Limb (tissue), 2 donors: Measurements from ENCODE around the gene PCBP3.

Experiments used
- DNase-seq, 2 donors: peaks; one replicate each; pipeline ENCODE4 v3.0.0-alpha.2; 2016; ENCODE audit errors: extremely low spot score in 2 of 2

Gene PCBP3

DNA sequence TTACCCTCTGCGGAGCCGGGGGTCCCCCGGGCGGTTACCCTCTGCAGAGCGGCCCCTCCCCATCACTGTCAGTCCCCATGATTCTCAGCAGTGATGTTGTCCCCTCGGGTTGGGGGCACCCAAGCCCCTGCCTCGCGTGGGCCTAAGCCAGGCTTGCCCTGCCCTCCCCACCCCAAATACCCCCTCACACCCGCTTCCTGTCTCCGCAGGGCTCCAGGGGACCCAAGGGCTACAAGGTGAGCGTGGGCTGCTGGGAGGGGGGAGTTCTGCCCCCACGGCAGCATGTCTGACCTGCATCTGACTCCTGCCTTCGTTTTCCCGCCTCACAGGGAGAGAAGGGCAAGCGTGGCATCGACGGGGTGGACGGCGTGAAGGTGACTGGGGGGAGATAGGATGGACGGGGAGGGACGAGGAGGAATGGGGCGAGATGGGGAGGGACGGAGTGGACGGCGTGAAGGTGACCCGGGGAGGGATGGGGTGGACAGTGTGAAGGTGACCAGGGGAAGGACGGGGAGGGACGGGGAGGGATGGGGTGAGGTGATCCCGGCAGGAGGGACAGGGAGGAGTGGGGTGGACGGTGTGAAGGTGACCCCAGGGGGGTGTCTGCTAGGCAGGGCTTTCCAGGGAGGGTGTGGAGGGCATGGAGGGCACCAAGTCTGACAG is 346.7 kb downstream of the PCBP3 start:
- DNase-seq = no peak

DNA sequence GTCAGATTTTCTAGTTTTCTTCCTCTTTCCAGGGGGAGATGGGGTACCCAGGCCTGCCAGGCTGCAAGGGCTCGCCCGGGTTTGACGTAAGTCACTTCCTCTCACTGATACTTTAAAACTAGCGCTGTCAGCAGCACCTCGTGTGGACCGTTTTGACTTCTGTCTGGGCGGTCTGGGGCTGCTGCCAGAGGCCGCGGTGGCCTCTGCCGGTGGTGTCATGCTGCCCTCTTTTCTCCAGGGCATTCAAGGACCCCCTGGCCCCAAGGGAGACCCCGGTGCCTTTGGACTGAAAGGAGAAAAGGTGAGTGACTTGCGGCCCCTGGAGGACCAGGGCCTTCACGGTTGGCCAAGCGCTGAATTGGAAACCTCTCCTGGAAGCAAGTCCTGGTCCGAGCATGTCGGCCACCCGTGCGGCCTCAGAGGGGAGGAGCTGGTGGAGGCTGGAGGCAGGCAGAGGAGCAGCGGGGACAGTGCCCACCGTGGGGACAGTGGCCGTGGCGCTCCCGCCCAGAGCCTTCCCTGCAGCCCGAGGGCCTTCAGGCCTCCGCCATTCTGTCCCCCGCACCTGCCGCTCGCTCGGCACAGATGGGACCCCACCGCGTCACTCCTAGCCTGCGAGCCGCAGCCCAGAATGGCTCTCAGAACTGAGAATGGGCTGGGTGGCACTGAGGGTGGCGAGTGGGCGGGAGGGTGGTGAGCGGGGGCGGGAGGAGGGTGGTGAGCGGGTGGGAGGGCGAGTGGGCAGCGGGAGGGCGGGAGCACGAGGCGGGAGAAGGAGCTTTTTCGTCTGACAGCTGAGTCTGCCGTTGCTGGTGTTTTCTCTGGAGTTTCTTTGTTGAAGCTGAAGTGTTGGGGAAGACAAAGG is 347.4 kb downstream of the PCBP3 start:
- no peak for DNase-seq

DNA sequence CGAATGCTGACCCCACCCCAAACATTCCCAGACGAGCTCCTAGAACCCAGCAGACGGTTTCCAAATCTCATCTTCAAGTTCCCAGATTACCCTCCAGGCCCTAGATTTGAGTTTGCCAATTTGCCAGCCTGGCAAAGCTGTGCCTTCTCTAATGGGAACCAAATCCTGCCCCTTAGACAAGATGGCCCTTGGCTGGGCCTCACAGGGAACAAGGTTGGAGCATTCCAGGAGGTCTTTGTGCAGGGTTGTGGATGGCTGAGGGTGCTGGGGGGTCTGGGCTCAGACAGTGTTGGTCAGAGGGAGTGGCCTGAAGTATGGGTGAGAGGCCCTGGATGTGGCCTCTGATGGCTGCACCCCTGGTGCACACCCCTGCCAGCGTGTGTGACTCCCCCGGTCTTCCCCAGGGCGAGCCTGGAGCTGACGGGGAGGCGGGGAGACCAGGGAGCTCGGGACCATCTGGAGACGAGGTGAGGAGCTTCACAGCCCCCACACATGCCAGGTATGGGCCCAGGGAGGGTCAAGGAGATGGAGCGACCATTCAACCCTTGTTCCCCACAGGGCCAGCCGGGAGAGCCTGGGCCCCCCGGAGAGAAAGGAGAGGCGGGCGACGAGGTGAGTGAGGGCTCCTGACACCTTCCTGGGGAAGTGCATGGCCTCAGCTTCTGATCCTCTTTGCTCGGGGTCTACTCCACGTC is 348.2 kb downstream of the PCBP3 start:
- DNase-seq = peak in 1 of 2 donors; percentile 26
